ENCODE data around the gene SGO2. TPM values are rescaled to one million over a fixed set of nuclear protein-coding genes. Genes with fewer than 3 reads are reported as not detected.

SGO2 gene
- total and polyA plus RNA-seq, 8 donors, result 0.58 to 6.7 (median 1.2) TPM

- WGBS, 5 donors, result 14 to 48% (median 26%) methylated on average over 1 of the region's 1 CpG
- Histone ChIP-seq H3K4me3 (no peak overlapping the region), H3K4me1 (peaks cover 0 to 29% (median 20%) of the 10 kb centered on the region in 4 donors), H3K27ac (no peak overlapping the region), H3K9me3 (peaks cover 0 to 6% (median 0%) of the 10 kb centered on the region in 4 donors), H3K36me3 (peaks cover 0 to 25% (median 14%) of the 10 kb centered on the region in 4 donors), H3K27me3 (peaks cover 0 to 33% (median 0%) of the 10 kb centered on the region in 3 donors)
- TF ChIP-seq POLR2AphosphoS5 (IDR thresholded peaks at IDR 0.05) (no peak), EP300 (IDR thresholded peaks at IDR 0.05) (no peak), CTCF (IDR thresholded peaks at IDR 0.05) (no peak), POLR2A (IDR thresholded peaks at IDR 0.05) (no peak)
- intact Hi-C loops (cut with DNase I; ENCODE audit: low total_unique reads), result no loop called here
- DNase-seq, result no peak
These were observed 67.9 kb downstream of the SGO2 start for GRCh38 chr2:200593905-200594304.

- Histone ChIP-seq H3K27me3 (peaks cover 0 to 18% (median 0%) of the 10 kb centered on the region in 3 donors), H3K36me3 (peaks cover 0 to 36% (median 17%) of the 10 kb centered on the region in 4 donors), H3K4me3 (no peak overlapping the region), H3K9me3 (peaks cover 0 to 6% (median 0%) of the 10 kb centered on the region in 4 donors), H3K27ac (no peak overlapping the region), H3K4me1 (peaks cover 0 to 29% (median 20%) of the 10 kb centered on the region in 4 donors)
- intact Hi-C loops (cut with DNase I; ENCODE audit: low total_unique reads), result no loop called here
- no peak for DNase-seq
- WGBS, 5 donors, result 54 to 90% (median 70%) methylated on average over 2 to 3 of the region's 3 CpGs
- TF ChIP-seq POLR2A (IDR thresholded peaks at IDR 0.05), result no peak
- TF ChIP-seq CTCF (IDR thresholded peaks at IDR 0.05), result no peak
- TF ChIP-seq POLR2AphosphoS5 (IDR thresholded peaks at IDR 0.05), result no peak
- TF ChIP-seq EP300 (IDR thresholded peaks at IDR 0.05), result no peak
These were observed 69.9 kb downstream of the SGO2 start for GRCh38 chr2:200595913-200596312.

- DNase-seq, result peak in 1 of 2 donors; percentile 77
- Histone ChIP-seq H3K27me3 (peaks cover 0 to 9% (median 0%) of the 10 kb centered on the region in 3 donors), H3K27ac (no peak overlapping the region)
These were observed 71.0 kb downstream of the SGO2 start for GRCh38 chr2:200596774-200597570.

GRCh38 chr2:200599206-200599605 lies 73.2 kb downstream of the SGO2 start:
- Histone ChIP-seq H3K9me3 (peaks cover 0 to 6% (median 0%) of the 10 kb centered on the region in 4 donors), H3K4me1 (no peaks in the 10 kb centered on the region), H3K27me3 (peaks cover 0 to 9% (median 0%) of the 10 kb centered on the region in 3 donors), H3K36me3 (peaks cover 0 to 48% (median 24%) of the 10 kb centered on the region in 4 donors), H3K4me3 (no peak overlapping the region), H3K27ac (no peak overlapping the region)
- no peak for DNase-seq
- intact Hi-C loops (cut with DNase I; ENCODE audit: low total_unique reads), result no loop called here
- 86 to 94% (median 88%) methylated on average over 3 of the region's 3 CpGs for WGBS, 5 donors
- TF ChIP-seq CTCF (IDR thresholded peaks at IDR 0.05) (no peak), POLR2A (IDR thresholded peaks at IDR 0.05) (no peak), POLR2AphosphoS5 (IDR thresholded peaks at IDR 0.05) (no peak), EP300 (IDR thresholded peaks at IDR 0.05) (no peak)

More at GRCh38 chr2:200596774-200597570, 71.0 kb downstream of the SGO2 start:
- H3K4me1 ChIP-seq, result peaks cover 0 to 22% (median 15%) of the 10 kb centered on the region in 4 donors
- intact Hi-C loops (cut with DNase I; ENCODE audit: low total_unique reads), result no loop called here
- peaks cover 0 to 36% (median 17%) of the 10 kb centered on the region in 4 donors for H3K36me3 ChIP-seq
- peaks cover 0 to 6% (median 0%) of the 10 kb centered on the region in 4 donors for H3K9me3 ChIP-seq
- 60 to 72% (median 64%) methylated on average over 5 of the region's 5 CpGs for WGBS, 5 donors
- TF ChIP-seq POLR2A (IDR thresholded peaks at IDR 0.05) (no peak), CTCF (IDR thresholded peaks at IDR 0.05) (no peak), POLR2AphosphoS5 (IDR thresholded peaks at IDR 0.05) (no peak), EP300 (IDR thresholded peaks at IDR 0.05) (no peak)
- no peak overlapping the region for H3K4me3 ChIP-seq
